DMS114 treated with DMSO at 0.1 percent for 48 hours (cell line): ENCODE results near the gene ACSL5.
"Not testable (repeated sequence)": the region's sequence is repeated elsewhere in the genome, so short reads cannot be mapped to it uniquely, and the experiment has no call there.

Experiments used
- DNase-seq: peaks from one replicate; lab custom pipeline; 2025; ENCODE audit not compliant: unreplicated experiment; lab: John Stamatoyannopoulos, UW

The ACSL5 gene

GRCh38 chr10:112461029-112461887 is 87.3 kb downstream of the ACSL5 start:
- no peak for DNase-seq

GRCh38 chr10:112464074-112464473 is 90.2 kb downstream of the ACSL5 start:
- not testable (repeated sequence) for DNase-seq

GRCh38 chr10:112465299-112465883 is 91.5 kb downstream of the ACSL5 start:
- DNase-seq = no peak

GRCh38 chr10:112466802-112467201 is 92.9 kb downstream of the ACSL5 start:
- DNase-seq = no peak

GRCh38 chr10:112467541-112468075 is 93.7 kb downstream of the ACSL5 start:
- no peak for DNase-seq

- DNase-seq = peak; percentile 84
Measured at GRCh38 chr10:112471878-112472487, 98.1 kb downstream of the ACSL5 start.

- no peak for DNase-seq
Measured at GRCh38 chr10:112475575-112476218, 101.8 kb downstream of the ACSL5 start.
